Mucosa of descending colon (tissue), 3 donors: ENCODE results near the gene GRIA4. TPM values are rescaled to one million over a fixed set of nuclear protein-coding genes. Genes with fewer than 3 reads are reported as not detected.

Experiments used
- ATAC-seq: fragments of 200-7000 bp; cut with Tn5 transposase; one replicate; pipeline ENCODE4 v1.9.1; 2020; ENCODE audit warnings: mild to moderate bottlenecking, moderate library complexity
- DNase-seq, 3 donors: peaks; one replicate each; pipeline ENCODE4 v3.0.0-alpha.2; 2020
- H3K36me3 ChIP-seq: fragments of 200-600 bp; one replicate; pipeline ENCODE4 v1.8.0; 2021; ENCODE audit warnings: low read depth, mild to moderate bottlenecking
- H3K4me1 ChIP-seq: fragments of 200-600 bp; one replicate; pipeline ENCODE4 v1.8.0; 2021; ENCODE audit warnings: low read depth, mild to moderate bottlenecking
- H3K4me3 ChIP-seq: fragments of 200-600 bp; one replicate; pipeline ENCODE4 v1.8.0; 2021; ENCODE audit warnings: mild to moderate bottlenecking
- H3K9me3 ChIP-seq: fragments of 200-600 bp; one replicate; pipeline ENCODE4 v1.8.0; 2021; ENCODE audit warnings: mild to moderate bottlenecking
- intact Hi-C, 2 donors: fragments of 100-400 bp; cut with DNase I in 1 of 2; cut with micrococcal nuclease in 1 of 2; formaldehyde crosslinking; loops; one replicate each; pipeline versions ENCODE4 v1.11.0 to v1.11.1; 2022; cut with DNase I, micrococcal nuclease
- total RNA-seq, 3 donors: library from RNA; stranded (reverse); fragmentation: NEBNext Ultra II Directional in 2 of 3; extraction: Animal tissue kit (Norgen Biotek cat#: 25700) in 2 of 3; gene quantifications; one replicate each; pipeline versions ENCODE4 v1.2.1 to v1.2.4, GENCODE V29; 2021 to 2023
- TF ChIP-seq, protein P1 (sequence below): fragments of 200-600 bp; IDR thresholded peaks from one replicate; pipeline ENCODE4 v1.8.0; 2022; ENCODE audit warnings: antibody characterized with exemption, mild to moderate bottlenecking
- donor health status: DM: no; HTN: no; CAD: no; lungs with moderate emphysema.
- donor health status: DM: no; HTN: no; CAD: no.
- donor health status: DM: no; HTN: yes; CAD: no.

The GRIA4 gene
- total RNA-seq, 3 donors from 2014 or later = 1.6 to 2.3 (median 1.6) TPM

DNA sequence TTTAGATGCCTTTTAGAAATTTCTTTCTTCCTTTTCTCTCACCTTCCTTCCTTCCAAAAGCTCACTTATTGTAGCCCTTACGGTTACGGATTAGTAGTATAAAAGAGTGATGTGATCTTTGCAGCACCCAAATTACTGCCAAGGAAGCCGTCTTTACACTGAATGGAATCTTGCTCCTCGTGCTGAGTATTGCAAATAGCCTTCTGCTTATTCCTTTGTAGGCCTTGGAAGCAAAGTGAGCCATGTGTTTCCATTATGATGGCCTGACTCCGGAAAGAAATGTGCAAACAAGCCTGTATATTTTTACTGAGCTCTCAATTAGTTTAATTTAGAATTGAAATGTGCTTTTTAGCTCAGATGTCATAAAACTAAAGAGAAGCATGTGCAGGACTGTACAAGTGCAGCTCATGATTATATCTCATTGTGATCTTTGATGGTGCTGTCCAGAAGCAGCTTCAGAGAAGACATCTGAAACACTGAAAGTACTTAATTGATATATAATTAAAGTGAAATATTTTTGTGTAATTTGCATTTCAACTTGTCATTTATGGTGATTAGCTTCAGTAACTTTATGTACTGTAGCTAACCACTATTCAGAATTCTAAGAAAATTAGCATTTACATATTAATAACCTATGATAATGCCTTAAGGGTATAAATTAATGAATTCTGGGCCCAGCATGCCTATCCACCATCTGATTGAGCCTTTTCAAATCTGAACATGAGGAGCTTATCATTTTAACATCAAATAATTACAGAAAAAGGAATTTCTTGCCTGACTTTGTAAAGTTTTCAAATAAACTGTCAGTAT lies 129.3 kb downstream of the GRIA4 start:
- Histone ChIP-seq H3K4me3 (no peak overlapping the region), H3K9me3 (no peaks in the 10 kb centered on the region), H3K4me1 (peaks cover 15% of the 10 kb centered on the region), H3K36me3 (no peaks in the 10 kb centered on the region)
- TF ChIP-seq, protein P1, sequence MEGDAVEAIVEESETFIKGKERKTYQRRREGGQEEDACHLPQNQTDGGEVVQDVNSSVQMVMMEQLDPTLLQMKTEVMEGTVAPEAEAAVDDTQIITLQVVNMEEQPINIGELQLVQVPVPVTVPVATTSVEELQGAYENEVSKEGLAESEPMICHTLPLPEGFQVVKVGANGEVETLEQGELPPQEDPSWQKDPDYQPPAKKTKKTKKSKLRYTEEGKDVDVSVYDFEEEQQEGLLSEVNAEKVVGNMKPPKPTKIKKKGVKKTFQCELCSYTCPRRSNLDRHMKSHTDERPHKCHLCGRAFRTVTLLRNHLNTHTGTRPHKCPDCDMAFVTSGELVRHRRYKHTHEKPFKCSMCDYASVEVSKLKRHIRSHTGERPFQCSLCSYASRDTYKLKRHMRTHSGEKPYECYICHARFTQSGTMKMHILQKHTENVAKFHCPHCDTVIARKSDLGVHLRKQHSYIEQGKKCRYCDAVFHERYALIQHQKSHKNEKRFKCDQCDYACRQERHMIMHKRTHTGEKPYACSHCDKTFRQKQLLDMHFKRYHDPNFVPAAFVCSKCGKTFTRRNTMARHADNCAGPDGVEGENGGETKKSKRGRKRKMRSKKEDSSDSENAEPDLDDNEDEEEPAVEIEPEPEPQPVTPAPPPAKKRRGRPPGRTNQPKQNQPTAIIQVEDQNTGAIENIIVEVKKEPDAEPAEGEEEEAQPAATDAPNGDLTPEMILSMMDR = no peak
- no peak for DNase-seq
- intact Hi-C loops = no loop called here
- no peak for ATAC-seq

DNA sequence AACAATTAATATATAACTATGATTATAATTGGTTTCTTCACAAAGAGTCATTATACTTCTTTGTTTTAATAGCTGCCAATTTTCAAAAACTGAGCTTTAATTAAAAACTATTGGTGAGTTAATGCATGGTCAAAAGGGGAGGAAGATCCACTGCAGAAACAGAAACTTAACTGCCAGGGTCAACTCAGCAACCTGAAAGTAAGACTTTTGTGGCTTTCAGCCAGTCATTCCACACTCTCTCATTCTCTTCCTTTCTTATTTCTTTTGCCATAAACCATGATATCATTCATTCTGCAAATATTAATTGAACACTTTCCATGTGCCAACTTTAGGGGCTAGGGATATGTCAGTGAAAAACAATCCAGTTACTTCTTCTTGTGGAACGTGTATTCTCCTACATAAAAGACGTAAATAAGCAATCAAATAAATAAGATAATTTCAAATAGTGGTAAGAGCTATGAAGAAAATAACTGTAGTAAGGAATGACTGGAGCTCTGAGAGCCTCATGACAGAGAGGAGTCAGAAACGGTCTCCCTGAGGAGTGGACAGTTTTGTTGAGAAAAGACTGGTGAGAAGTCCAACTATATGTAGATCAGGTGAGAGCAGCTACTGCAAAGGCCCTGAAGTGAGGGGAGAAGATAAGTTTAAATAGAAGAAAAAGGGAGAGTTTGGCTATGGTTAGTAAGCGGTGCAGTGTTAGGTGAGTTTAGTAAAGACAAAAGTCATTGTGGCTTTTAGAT lies 130.5 kb downstream of the GRIA4 start:
- ATAC-seq (no peak), DNase-seq (no peak)
- TF ChIP-seq, protein P1 = no peak
- H3K9me3 ChIP-seq = no peaks in the 10 kb centered on the region
- no peaks in the 10 kb centered on the region for H3K36me3 ChIP-seq
- H3K4me3 ChIP-seq = no peak overlapping the region
- peaks cover 7% of the 10 kb centered on the region for H3K4me1 ChIP-seq
- intact Hi-C loops = no loop called here

DNA sequence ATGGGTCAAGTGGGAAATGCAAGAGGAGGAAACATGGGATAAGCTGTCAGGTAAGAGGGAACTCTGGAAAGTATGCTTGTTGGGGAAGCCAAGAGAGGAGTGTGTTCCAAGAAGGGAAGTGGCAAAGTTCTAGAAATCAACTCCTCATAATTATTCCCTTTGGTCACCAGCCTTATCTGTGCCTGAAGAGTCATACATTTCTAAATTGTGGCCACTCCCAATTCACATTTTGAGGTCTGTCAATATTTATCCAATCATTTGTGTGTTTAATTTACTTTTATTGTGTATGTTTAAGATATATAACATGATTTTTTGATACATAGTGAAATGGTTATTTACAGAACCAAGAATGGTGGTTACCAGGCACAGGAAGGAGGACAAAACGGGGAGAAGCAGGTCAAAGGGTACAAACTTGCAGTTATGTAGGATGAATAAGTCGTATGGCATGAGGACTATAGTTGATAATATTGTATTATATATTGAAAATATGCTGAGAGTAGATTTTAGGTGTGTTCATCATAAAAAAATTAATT lies 131.7 kb downstream of the GRIA4 start:
- TF ChIP-seq, protein P1 = no peak
- Histone ChIP-seq H3K4me3 (no peak overlapping the region), H3K4me1 (peaks cover 7% of the 10 kb centered on the region), H3K9me3 (no peaks in the 10 kb centered on the region), H3K36me3 (no peaks in the 10 kb centered on the region)
- intact Hi-C loops = no loop called here
- ATAC-seq (peak; percentile 92), DNase-seq (peak in 1 of 3 donors; percentile 11)

DNA sequence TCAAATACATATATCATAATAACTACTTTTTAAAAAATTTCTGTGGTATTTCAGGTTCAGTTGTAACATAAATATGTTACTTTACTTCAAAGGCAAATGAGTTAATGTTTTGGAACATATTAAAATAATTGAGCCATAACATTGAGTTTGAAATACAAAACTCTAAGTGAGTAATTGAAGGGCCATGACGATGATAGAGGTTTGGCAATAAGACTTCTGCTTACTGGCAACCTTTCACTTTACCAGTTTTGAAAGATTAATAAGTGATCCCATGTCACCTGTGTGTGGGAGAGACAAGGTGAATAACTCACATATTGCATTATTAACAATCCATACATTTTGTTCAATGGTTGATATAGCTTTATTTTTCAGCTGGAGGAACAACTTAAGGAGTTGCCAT lies 144.4 kb downstream of the GRIA4 start:
- Histone ChIP-seq H3K9me3 (no peaks in the 10 kb centered on the region), H3K36me3 (no peaks in the 10 kb centered on the region), H3K4me3 (no peak overlapping the region), H3K4me1 (no peaks in the 10 kb centered on the region)
- no peak for ATAC-seq
- intact Hi-C loops = no loop called here
- no peak for DNase-seq
- TF ChIP-seq, protein P1 = no peak

DNA sequence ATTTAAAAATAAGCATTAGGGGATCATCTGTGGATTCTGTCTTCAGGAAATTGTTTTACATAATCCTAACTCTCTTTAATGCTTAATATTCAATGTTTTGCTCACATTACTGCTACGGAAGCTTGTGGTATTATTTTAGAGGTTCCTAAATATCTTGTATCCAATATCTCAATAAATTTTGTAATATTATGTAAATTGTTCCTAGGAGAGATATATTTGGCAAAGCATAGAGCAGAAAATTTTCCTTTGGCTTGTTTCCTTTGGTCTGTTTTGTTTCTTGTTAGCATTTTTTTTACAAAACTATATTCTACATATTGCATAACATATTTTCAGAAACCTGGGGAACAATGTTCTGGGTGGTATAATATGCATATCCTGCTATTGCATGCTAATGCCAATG lies 144.8 kb downstream of the GRIA4 start:
- intact Hi-C loops = no loop called here
- H3K4me1 ChIP-seq = no peaks in the 10 kb centered on the region
- no peaks in the 10 kb centered on the region for H3K9me3 ChIP-seq
- H3K4me3 ChIP-seq = no peak overlapping the region
- DNase-seq = no peak
- TF ChIP-seq, protein P1 = no peak
- H3K36me3 ChIP-seq = no peaks in the 10 kb centered on the region
- no peak for ATAC-seq
